ENCODE measurements around the gene UBE2L3. TPM values are rescaled to one million over a fixed set of nuclear protein-coding genes. Genes with fewer than 3 reads are reported as not detected.
"Not testable (repeated sequence)": the region's sequence is repeated elsewhere in the genome, so short reads cannot be mapped to it uniquely, and the experiment has no call there.

Gene UBE2L3
- total RNA-seq, 1 donor from 2014 or later, result 45.1 TPM

- Mint-ChIP-seq H3K27ac (no peak overlapping the region), H3K9me3 (no peaks in the 10 kb centered on the region), H3K4me3 (no peak overlapping the region), H3K27me3 (ENCODE audit: low read depth) (peaks cover 3% of the 10 kb centered on the region), H3K4me1 (peaks cover 2% of the 10 kb centered on the region), H3K36me3 (no peaks in the 10 kb centered on the region)
- TF ChIP-seq CTCF (IDR thresholded peaks at IDR 0.05; ENCODE audit: unreplicated experiment), result no peak
- DNase-seq (ENCODE audit: low spot score in 2 of 2, unreplicated experiment in 2 of 2), result no peak
Observed at GRCh38 chr22:21635771-21636510, 68.4 kb downstream of the UBE2L3 start.

- Mint-ChIP-seq H3K4me3 (no peak overlapping the region), H3K9me3 (no peaks in the 10 kb centered on the region)
Observed at GRCh38 chr22:21636629-21637218, 69.2 kb downstream of the UBE2L3 start.

GRCh38 chr22:21637450-21637849, 69.9 kb downstream of the UBE2L3 start:
- peaks cover 14% of the 10 kb centered on the region for H3K4me1 Mint-ChIP-seq
- not testable (repeated sequence) for H3K4me3 Mint-ChIP-seq; H3K36me3 Mint-ChIP-seq; H3K9me3 Mint-ChIP-seq; H3K27me3 Mint-ChIP-seq (ENCODE audit: low read depth); DNase-seq (ENCODE audit: low spot score in 2 of 2, unreplicated experiment in 2 of 2); H3K27ac Mint-ChIP-seq

More at GRCh38 chr22:21636629-21637218, 69.2 kb downstream of the UBE2L3 start:
- no peak for TF ChIP-seq CTCF (IDR thresholded peaks at IDR 0.05; ENCODE audit: unreplicated experiment)
- H3K27ac Mint-ChIP-seq, result no peak overlapping the region
- peaks cover 6% of the 10 kb centered on the region for H3K27me3 Mint-ChIP-seq (ENCODE audit: low read depth)
- no peak for DNase-seq (ENCODE audit: low spot score in 2 of 2, unreplicated experiment in 2 of 2)
- peaks cover 10% of the 10 kb centered on the region for H3K4me1 Mint-ChIP-seq
- no peaks in the 10 kb centered on the region for H3K36me3 Mint-ChIP-seq

- Mint-ChIP-seq H3K36me3 (peaks cover 8% of the 10 kb centered on the region), H3K9me3 (no peaks in the 10 kb centered on the region), H3K27ac (no peak overlapping the region), H3K27me3 (ENCODE audit: low read depth) (peaks cover 6% of the 10 kb centered on the region), H3K4me3 (no peak overlapping the region), H3K4me1 (peaks cover 19% of the 10 kb centered on the region)
- no peak for DNase-seq (ENCODE audit: low spot score in 2 of 2, unreplicated experiment in 2 of 2)
- no peak for TF ChIP-seq CTCF (IDR thresholded peaks at IDR 0.05; ENCODE audit: unreplicated experiment)
Observed at GRCh38 chr22:21639359-21639758, 71.8 kb downstream of the UBE2L3 start.

GRCh38 chr22:21640810-21641209, 73.3 kb downstream of the UBE2L3 start:
- H3K4me1 Mint-ChIP-seq, result peaks cover 19% of the 10 kb centered on the region
- no peak for TF ChIP-seq CTCF (IDR thresholded peaks at IDR 0.05; ENCODE audit: unreplicated experiment)
- DNase-seq (ENCODE audit: low spot score in 2 of 2, unreplicated experiment in 2 of 2), result no peak
- peaks cover 6% of the 10 kb centered on the region for H3K27me3 Mint-ChIP-seq (ENCODE audit: low read depth)
- H3K27ac Mint-ChIP-seq, result no peak overlapping the region
- peaks cover 8% of the 10 kb centered on the region for H3K36me3 Mint-ChIP-seq
- no peaks in the 10 kb centered on the region for H3K9me3 Mint-ChIP-seq
- no peak overlapping the region for H3K4me3 Mint-ChIP-seq

GRCh38 chr22:21641417-21641788, 73.9 kb downstream of the UBE2L3 start:
- TF ChIP-seq CTCF (IDR thresholded peaks at IDR 0.05; ENCODE audit: unreplicated experiment), result no peak
- Mint-ChIP-seq H3K9me3 (no peaks in the 10 kb centered on the region), H3K27me3 (ENCODE audit: low read depth) (peaks cover 6% of the 10 kb centered on the region), H3K4me1 (peaks cover 19% of the 10 kb centered on the region), H3K4me3 (peak overlapping the region; percentile 78), H3K27ac (peak overlapping the region; percentile 79), H3K36me3 (peaks cover 9% of the 10 kb centered on the region)
- no peak for DNase-seq (ENCODE audit: low spot score in 2 of 2, unreplicated experiment in 2 of 2)

All from mesothelial cell of epicardium (in vitro differentiated cells).